Stomach smooth muscle (tissue), 2 donors: ENCODE results near the gene SEC14L2.
"Not testable (repeated sequence)": the region's sequence is repeated elsewhere in the genome, so short reads cannot be mapped to it uniquely, and the experiment has no call there.

Experiments
- H3K27ac ChIP-seq: one replicate; pipeline ENCODE4 v1.7.0; 2013; ENCODE audit warnings: mild to moderate bottlenecking, low read length, inconsistent platforms
- H3K27me3 ChIP-seq, 2 donors: one replicate each; pipeline ENCODE4 v1.7.0; 2013; ENCODE audit warnings: low read length in 2 of 2; ENCODE audit not compliant: insufficient read depth in 2 of 2, control insufficient read depth in 1 of 2
- H3K36me3 ChIP-seq, 2 donors: one replicate each; pipeline ENCODE4 v1.7.0; 2013; ENCODE audit warnings: low read length in 2 of 2; ENCODE audit not compliant: control insufficient read depth in 2 of 2, insufficient read depth in 2 of 2
- H3K4me1 ChIP-seq: one replicate; pipeline ENCODE4 v1.7.0; 2013; ENCODE audit warnings: low read length; ENCODE audit not compliant: control insufficient read depth, insufficient read depth
- H3K4me3 ChIP-seq, 2 donors: one replicate each; pipeline ENCODE4 v1.7.0; 2013; ENCODE audit warnings: low read length in 2 of 2
- H3K9ac ChIP-seq, 2 donors: one replicate each; pipeline ENCODE4 v1.7.0; 2013; ENCODE audit warnings: low read length in 2 of 2, mild to moderate bottlenecking in 1 of 2
- H3K9me3 ChIP-seq, 2 donors: one replicate each; pipeline ENCODE4 v1.7.0; 2013; ENCODE audit warnings: low read length in 2 of 2; ENCODE audit not compliant: control insufficient read depth in 2 of 2
- donor health status: healthy.
- donor health status: Pancreatic carcinoma.

SEC14L2 gene

GRCh38 chr22:30393885-30394284 lies 2.9 kb upstream of the SEC14L2 start:
- Histone ChIP-seq H3K27ac (no peak overlapping the region), H3K4me1 (peaks cover 29% of the 10 kb centered on the region), H3K9me3 (no peaks in the 10 kb centered on the region), H3K9ac (no peak overlapping the region), H3K27me3 (peaks cover 0 to 4% of the 10 kb centered on the region in 2 donors), H3K36me3 (no peaks in the 10 kb centered on the region), H3K4me3 (no peak overlapping the region)

GRCh38 chr22:30397656-30398635 lies 1.1 kb downstream of the SEC14L2 start:
- H3K27me3 ChIP-seq: no peaks in the 10 kb centered on the region
- peak overlapping the region; percentile 64 to 76 for H3K4me3 ChIP-seq
- H3K9ac ChIP-seq: peak overlapping the region; percentile 33 to 51
- peaks cover 34% of the 10 kb centered on the region for H3K4me1 ChIP-seq
- no peaks in the 10 kb centered on the region for H3K9me3 ChIP-seq
- no peak overlapping the region for H3K27ac ChIP-seq
- no peaks in the 10 kb centered on the region for H3K36me3 ChIP-seq

GRCh38 chr22:30398685-30399680 lies 2.2 kb downstream of the SEC14L2 start:
- H3K4me1 ChIP-seq: peaks cover 34% of the 10 kb centered on the region
- H3K9ac ChIP-seq: no peak overlapping the region
- H3K9me3 ChIP-seq: no peaks in the 10 kb centered on the region
- peak overlapping the region in 1 of 2 donors; percentile 76 for H3K4me3 ChIP-seq
- no peaks in the 10 kb centered on the region for H3K36me3 ChIP-seq
- H3K27ac ChIP-seq: no peak overlapping the region
- no peaks in the 10 kb centered on the region for H3K27me3 ChIP-seq

GRCh38 chr22:30399718-30400117 lies 2.9 kb downstream of the SEC14L2 start:
- Histone ChIP-seq H3K36me3 (no peaks in the 10 kb centered on the region), H3K4me1 (peaks cover 34% of the 10 kb centered on the region), H3K9me3 (no peaks in the 10 kb centered on the region), H3K27ac (no peak overlapping the region), H3K27me3 (no peaks in the 10 kb centered on the region), H3K9ac (no peak overlapping the region), H3K4me3 (no peak overlapping the region)

GRCh38 chr22:30400159-30400558 lies 3.3 kb downstream of the SEC14L2 start:
- H3K4me1 ChIP-seq: peaks cover 34% of the 10 kb centered on the region
- no peaks in the 10 kb centered on the region for H3K9me3 ChIP-seq
- H3K4me3 ChIP-seq: no peak overlapping the region
- H3K27ac ChIP-seq: no peak overlapping the region
- no peak overlapping the region for H3K9ac ChIP-seq
- no peaks in the 10 kb centered on the region for H3K36me3 ChIP-seq
- H3K27me3 ChIP-seq: no peaks in the 10 kb centered on the region

- H3K27me3 ChIP-seq, H3K9ac ChIP-seq, H3K9me3 ChIP-seq, H3K27ac ChIP-seq, H3K36me3 ChIP-seq, H3K4me3 ChIP-seq: not testable (repeated sequence)
- H3K4me1 ChIP-seq: peaks cover 31% of the 10 kb centered on the region
Observed at GRCh38 chr22:30401024-30401423, 4.2 kb downstream of the SEC14L2 start.

- no peak overlapping the region for H3K4me3 ChIP-seq
- no peaks in the 10 kb centered on the region for H3K9me3 ChIP-seq
- peaks cover 3 to 6% of the 10 kb centered on the region in 2 donors for H3K36me3 ChIP-seq
- H3K9ac ChIP-seq: no peak overlapping the region
- no peaks in the 10 kb centered on the region for H3K27me3 ChIP-seq
- no peak overlapping the region for H3K27ac ChIP-seq
- H3K4me1 ChIP-seq: peaks cover 21% of the 10 kb centered on the region
Observed at GRCh38 chr22:30402028-30402765, 5.4 kb downstream of the SEC14L2 start.

GRCh38 chr22:30402766-30403104 lies 5.9 kb downstream of the SEC14L2 start:
- peaks cover 16% of the 10 kb centered on the region for H3K4me1 ChIP-seq
- H3K9ac ChIP-seq, H3K4me3 ChIP-seq, H3K27me3 ChIP-seq, H3K36me3 ChIP-seq, H3K27ac ChIP-seq, H3K9me3 ChIP-seq: not testable (repeated sequence)

GRCh38 chr22:30404307-30404706 lies 7.5 kb downstream of the SEC14L2 start:
- H3K27ac ChIP-seq: no peak overlapping the region
- no peak overlapping the region for H3K4me3 ChIP-seq
- H3K9me3 ChIP-seq: no peaks in the 10 kb centered on the region
- H3K9ac ChIP-seq: no peak overlapping the region
- peaks cover 6% of the 10 kb centered on the region for H3K4me1 ChIP-seq
- H3K36me3 ChIP-seq: peaks cover 10 to 11% of the 10 kb centered on the region in 2 donors
- H3K27me3 ChIP-seq: no peaks in the 10 kb centered on the region

- Histone ChIP-seq H3K4me3 (no peak overlapping the region), H3K27ac (no peak overlapping the region), H3K4me1 (peaks cover 3% of the 10 kb centered on the region), H3K9ac (no peak overlapping the region), H3K9me3 (no peaks in the 10 kb centered on the region), H3K36me3 (peaks cover 10 to 14% of the 10 kb centered on the region in 2 donors), H3K27me3 (no peaks in the 10 kb centered on the region)
Observed at GRCh38 chr22:30405731-30406130, 8.9 kb downstream of the SEC14L2 start.
